ENCODE data around the gene MAGI1.

DNA sequence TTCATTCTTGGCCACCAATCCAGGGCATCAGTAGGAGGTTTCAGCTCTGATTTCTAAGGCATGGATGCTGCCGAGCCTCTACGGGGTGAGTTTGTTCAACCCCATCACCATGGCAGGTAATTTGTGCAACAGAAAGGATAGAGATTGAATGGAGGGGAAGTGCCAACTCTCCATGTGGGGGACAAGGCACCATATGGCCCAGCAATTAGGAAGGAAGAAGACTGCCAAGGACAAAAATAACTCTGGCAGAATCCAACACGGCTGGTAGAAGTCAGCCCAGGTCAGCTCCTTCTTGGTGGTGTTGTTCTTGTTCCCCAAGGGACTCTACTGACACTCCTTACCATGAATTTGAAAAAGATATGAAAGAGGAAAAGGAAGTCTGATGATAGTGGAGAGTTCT lies 503.9 kb downstream of the MAGI1 start:
- TF ChIP-seq ARNTL (CRISPR knock-in tag; IDR thresholded peaks at IDR 0.05; ENCODE audit: borderline replicate concordance, low read depth) (no peak), ISL1 (CRISPR knock-in tag; IDR thresholded peaks at IDR 0.05) (no peak), ESRRG (CRISPR knock-in tag; IDR thresholded peaks at IDR 0.05) (no peak), ZNF8 (CRISPR knock-in tag; IDR thresholded peaks at IDR 0.05) (no peak), PPARA (CRISPR knock-in tag; IDR thresholded peaks at IDR 0.05; ENCODE audit: borderline replicate concordance) (no peak), RARB (CRISPR knock-in tag; IDR thresholded peaks at IDR 0.05) (no peak), SNAI2 (CRISPR knock-in tag; IDR thresholded peaks at IDR 0.05) (no peak)
- TF ChIP-seq, protein P1, sequence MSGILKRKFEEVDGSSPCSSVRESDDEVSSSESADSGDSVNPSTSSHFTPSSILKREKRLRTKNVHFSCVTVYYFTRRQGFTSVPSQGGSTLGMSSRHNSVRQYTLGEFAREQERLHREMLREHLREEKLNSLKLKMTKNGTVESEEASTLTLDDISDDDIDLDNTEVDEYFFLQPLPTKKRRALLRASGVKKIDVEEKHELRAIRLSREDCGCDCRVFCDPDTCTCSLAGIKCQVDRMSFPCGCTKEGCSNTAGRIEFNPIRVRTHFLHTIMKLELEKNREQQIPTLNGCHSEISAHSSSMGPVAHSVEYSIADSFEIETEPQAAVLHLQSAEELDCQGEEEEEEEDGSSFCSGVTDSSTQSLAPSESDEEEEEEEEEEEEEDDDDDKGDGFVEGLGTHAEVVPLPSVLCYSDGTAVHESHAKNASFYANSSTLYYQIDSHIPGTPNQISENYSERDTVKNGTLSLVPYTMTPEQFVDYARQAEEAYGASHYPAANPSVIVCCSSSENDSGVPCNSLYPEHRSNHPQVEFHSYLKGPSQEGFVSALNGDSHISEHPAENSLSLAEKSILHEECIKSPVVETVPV (CRISPR knock-in tag; IDR thresholded peaks at IDR 0.05), result no peak
- TF ChIP-seq, protein P2, sequence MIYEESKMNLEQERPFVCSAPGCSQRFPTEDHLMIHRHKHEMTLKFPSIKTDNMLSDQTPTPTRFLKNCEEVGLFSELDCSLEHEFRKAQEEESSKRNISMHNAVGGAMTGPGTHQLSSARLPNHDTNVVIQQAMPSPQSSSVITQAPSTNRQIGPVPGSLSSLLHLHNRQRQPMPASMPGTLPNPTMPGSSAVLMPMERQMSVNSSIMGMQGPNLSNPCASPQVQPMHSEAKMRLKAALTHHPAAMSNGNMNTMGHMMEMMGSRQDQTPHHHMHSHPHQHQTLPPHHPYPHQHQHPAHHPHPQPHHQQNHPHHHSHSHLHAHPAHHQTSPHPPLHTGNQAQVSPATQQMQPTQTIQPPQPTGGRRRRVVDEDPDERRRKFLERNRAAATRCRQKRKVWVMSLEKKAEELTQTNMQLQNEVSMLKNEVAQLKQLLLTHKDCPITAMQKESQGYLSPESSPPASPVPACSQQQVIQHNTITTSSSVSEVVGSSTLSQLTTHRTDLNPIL (CRISPR knock-in tag; IDR thresholded peaks at IDR 0.05; ENCODE audit: low read depth), result no peak
- TF ChIP-seq, protein P3, sequence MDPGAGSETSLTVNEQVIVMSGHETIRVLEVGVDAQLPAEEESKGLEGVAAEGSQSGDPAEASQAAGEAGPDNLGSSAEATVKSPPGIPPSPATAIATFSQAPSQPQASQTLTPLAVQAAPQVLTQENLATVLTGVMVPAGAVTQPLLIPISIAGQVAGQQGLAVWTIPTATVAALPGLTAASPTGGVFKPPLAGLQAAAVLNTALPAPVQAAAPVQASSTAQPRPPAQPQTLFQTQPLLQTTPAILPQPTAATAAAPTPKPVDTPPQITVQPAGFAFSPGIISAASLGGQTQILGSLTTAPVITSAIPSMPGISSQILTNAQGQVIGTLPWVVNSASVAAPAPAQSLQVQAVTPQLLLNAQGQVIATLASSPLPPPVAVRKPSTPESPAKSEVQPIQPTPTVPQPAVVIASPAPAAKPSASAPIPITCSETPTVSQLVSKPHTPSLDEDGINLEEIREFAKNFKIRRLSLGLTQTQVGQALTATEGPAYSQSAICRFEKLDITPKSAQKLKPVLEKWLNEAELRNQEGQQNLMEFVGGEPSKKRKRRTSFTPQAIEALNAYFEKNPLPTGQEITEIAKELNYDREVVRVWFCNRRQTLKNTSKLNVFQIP (CRISPR knock-in tag; IDR thresholded peaks at IDR 0.05; ENCODE audit: borderline replicate concordance, low read depth), result no peak
